Liver (tissue), 9 donors: ENCODE data around the gene IL17RC. TPM values are rescaled to one million over a fixed set of nuclear protein-coding genes. Genes with fewer than 3 reads are reported as not detected.
"Not testable (repeated sequence)": the region's sequence is repeated elsewhere in the genome, so short reads cannot be mapped to it uniquely, and the experiment has no call there.

Experiments used
- DNase-seq: peaks from one replicate; pipeline ENCODE4 v3.0.0-alpha.2; 2017; ENCODE audit warnings: low spot score
- H3K27ac ChIP-seq, 2 donors: one replicate each; pipeline ENCODE4 v1.7.0; 2013; ENCODE audit warnings: inconsistent platforms in 2 of 2, low read length in 2 of 2, control low read depth in 1 of 2, low read depth in 1 of 2, mild to moderate bottlenecking in 1 of 2
- H3K27me3 ChIP-seq, 4 donors: one replicate each; pipeline versions ENCODE4 v1.6.1 to v1.7.0; 2013; ENCODE audit warnings: low read length in 3 of 4, inconsistent platforms in 1 of 4, mild to moderate bottlenecking in 1 of 4, moderate library complexity in 1 of 4; ENCODE audit not compliant: control insufficient read depth in 4 of 4, insufficient read depth in 4 of 4
- H3K36me3 ChIP-seq, 4 donors: one replicate each; pipeline versions ENCODE4 v1.6.1 to v1.7.0; 2013; ENCODE audit warnings: low read length in 3 of 4, mild to moderate bottlenecking in 3 of 4, low read depth in 1 of 4, moderate library complexity in 1 of 4; ENCODE audit not compliant: control insufficient read depth in 4 of 4, insufficient read depth in 3 of 4
- H3K4me1 ChIP-seq, 4 donors: one replicate each; pipeline versions ENCODE4 v1.6.1 to v1.7.0; 2013; ENCODE audit warnings: low read length in 3 of 4, mild to moderate bottlenecking in 3 of 4, moderate library complexity in 1 of 4; ENCODE audit not compliant: control insufficient read depth in 4 of 4, insufficient read depth in 4 of 4
- H3K4me3 ChIP-seq, 3 donors: one replicate each; pipeline versions ENCODE4 v1.6.1 to v1.7.0; 2013; ENCODE audit warnings: low read length in 3 of 3, control low read depth in 1 of 3, low read depth in 1 of 3, mild to moderate bottlenecking in 1 of 3
- H3K9ac ChIP-seq, 2 donors: one replicate each; pipeline ENCODE4 v1.7.0; 2013; ENCODE audit warnings: low read length in 2 of 2, mild to moderate bottlenecking in 2 of 2, moderate library complexity in 2 of 2, control low read depth in 1 of 2, low read depth in 1 of 2
- H3K9me3 ChIP-seq, 4 donors: one replicate each; pipeline versions ENCODE4 v1.6.1 to v1.7.0; 2013; ENCODE audit warnings: low read length in 3 of 4; ENCODE audit not compliant: control insufficient read depth in 4 of 4
- EGR1 ChIP-seq, 2 donors: IDR thresholded peaks; 2 replicates each; pipeline ENCODE4 v1.6.1; 2016 to 2018; ENCODE audit warnings: antibody characterized with exemption in 2 of 2, low read depth in 2 of 2
- FOXA1 ChIP-seq: IDR thresholded peaks from 2 replicates; pipeline ENCODE4 v1.6.1; 2016; ENCODE audit warnings: antibody characterized with exemption
- FOXA2 ChIP-seq: IDR thresholded peaks from 2 replicates; pipeline ENCODE4 v1.6.1; 2016; ENCODE audit warnings: antibody characterized with exemption
- GABPA ChIP-seq, 2 donors: IDR thresholded peaks in 1 of 2; conservative IDR thresholded peaks in 1 of 2; 2 replicates each; pipeline ENCODE4 v1.6.1; 2016; ENCODE audit warnings: antibody characterized with exemption in 2 of 2, mild to moderate bottlenecking in 1 of 2, moderate library complexity in 1 of 2
- HNF4A ChIP-seq, 2 donors: conservative IDR thresholded peaks; 2 replicates each; pipeline ENCODE4 v1.6.1; 2016; ENCODE audit warnings: antibody characterized with exemption in 2 of 2, mild to moderate bottlenecking in 2 of 2
- HNF4G ChIP-seq: IDR thresholded peaks from 2 replicates; pipeline ENCODE4 v1.6.1; 2016; ENCODE audit warnings: antibody characterized with exemption
- JUND ChIP-seq, 2 donors: IDR thresholded peaks; 2 replicates each; pipeline ENCODE4 v1.6.1; 2016; ENCODE audit warnings: antibody characterized with exemption in 2 of 2
- NR2F2 ChIP-seq: IDR thresholded peaks from 2 replicates; pipeline ENCODE4 v1.6.1; 2016; ENCODE audit warnings: antibody characterized with exemption
- RAD21 ChIP-seq, 2 donors: IDR thresholded peaks; 2 replicates each; pipeline ENCODE4 v1.6.1; 2016; ENCODE audit warnings: antibody characterized with exemption in 2 of 2, mild to moderate bottlenecking in 2 of 2
- RXRA ChIP-seq, 2 donors: IDR thresholded peaks; 2 replicates each; pipeline ENCODE4 v1.6.1; 2017 to 2018; ENCODE audit warnings: antibody characterized with exemption in 2 of 2, mild to moderate bottlenecking in 1 of 2
- SP1 ChIP-seq: IDR thresholded peaks from 2 replicates; pipeline ENCODE4 v1.6.1; 2018; ENCODE audit warnings: antibody characterized with exemption, mild to moderate bottlenecking
- YY1 ChIP-seq: IDR thresholded peaks from 2 replicates; pipeline ENCODE4 v1.6.1; 2016; ENCODE audit warnings: antibody characterized with exemption, mild to moderate bottlenecking
- WGBS: extraction: QIAGEN DNeasy Blood & Tissue Kit; methylation state at CpG from one replicate; pipeline ENCODE4 v1.1.7; 2013; 5-methylcytosine and 5-hydroxymethylcytosine counted together
- polyA plus RNA-seq, 2 donors: library from polyadenylated mRNA; stranded (reverse) in 1 of 2; unstranded in 1 of 2; fragments of 200-250 nt in 1 of 2; fragments of >200 nt in 1 of 2; fragmentation: Nextera tagmentation in 1 of 2; extraction: Ambion mirVana in 1 of 2; gene quantifications; one replicate each; pipeline versions ENCODE4 v1.2.1 to v1.2.3, GENCODE V29; 2013 to 2015
- total RNA-seq, 2 donors: library from RNA; depleted of rRNA; stranded (reverse); fragments of >200 nt; gene quantifications; one replicate each; pipeline ENCODE4 v1.2.3, GENCODE V29; 2014
- TF ChIP-seq, protein P1 (sequence below): fragments of 150-350 bp; IDR thresholded peaks from 2 replicates; pipeline ENCODE4 v1.5.1; 2017; ENCODE audit warnings: improper control_type of control experiment, low read depth, low read length; ENCODE audit not compliant: missing input control
- TF ChIP-seq, protein P2 (sequence below): IDR thresholded peaks from 2 replicates; pipeline ENCODE4 v1.6.1; 2016; ENCODE audit warnings: antibody characterized with exemption
- TF ChIP-seq, protein P3 (sequence below): IDR thresholded peaks from 2 replicates; pipeline ENCODE4 v1.6.1; 2016; ENCODE audit warnings: antibody characterized with exemption, mild to moderate bottlenecking
- TF ChIP-seq, protein P4 (sequence below): IDR thresholded peaks from 2 replicates; pipeline ENCODE4 v1.6.1; 2016; ENCODE audit warnings: antibody characterized with exemption
- donor health status: healthy.
- donor health status: healthy.
- donor health status: healthy.
- donor health status: healthy.
- donor health status: healthy.

IL17RC gene
- total and polyA plus RNA-seq, 4 donors, result 15.4 to 62.8 (median 25.7) TPM

DNA sequence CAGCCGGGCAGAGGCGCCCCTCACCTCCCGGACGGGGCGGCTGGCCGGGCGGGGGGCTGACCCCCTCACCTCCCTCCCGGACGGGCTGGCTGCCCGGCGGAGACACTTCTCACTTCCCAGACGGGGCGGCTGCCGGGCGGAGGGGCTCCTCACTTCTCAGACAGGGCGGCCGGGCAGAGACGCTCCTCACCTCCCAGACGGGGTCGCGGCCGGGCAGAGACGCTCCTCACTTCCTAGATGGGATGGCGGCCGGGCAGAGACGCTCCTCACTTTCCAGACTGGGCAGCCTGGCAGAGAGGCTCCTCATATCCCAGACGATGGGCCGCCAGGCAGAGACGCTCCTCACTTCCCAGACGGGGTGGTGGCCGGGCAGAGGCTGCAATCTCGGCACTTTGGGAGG is 23.0 kb downstream of the IL17RC start:
- peaks cover 3 to 43% (median 21%) of the 10 kb centered on the region in 4 donors for H3K36me3 ChIP-seq

DNA sequence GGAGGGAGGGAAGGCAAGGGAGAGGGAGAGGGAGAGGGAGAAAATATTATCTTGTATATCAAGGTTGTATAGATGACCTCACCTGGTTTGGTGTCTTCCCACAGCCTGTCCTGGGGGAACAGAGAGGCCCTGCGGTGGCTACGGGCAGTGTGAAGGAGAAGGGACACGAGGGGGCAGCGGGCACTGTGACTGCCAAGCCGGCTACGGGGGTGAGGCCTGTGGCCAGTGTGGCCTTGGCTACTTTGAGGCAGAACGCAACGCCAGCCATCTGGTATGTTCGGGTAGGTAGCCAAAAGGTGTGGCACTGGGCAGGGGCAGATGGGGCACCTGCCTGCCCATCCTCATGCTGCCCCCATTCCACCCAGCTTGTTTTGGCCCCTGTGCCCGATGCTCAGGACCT is 23.8 kb downstream of the IL17RC start:
- H3K27me3 ChIP-seq, result no peaks in the 10 kb centered on the region
- no peak overlapping the region for H3K9ac ChIP-seq
- TF ChIP-seq FOXA2, result no peak
- TF ChIP-seq FOXA1, result no peak
- TF ChIP-seq HNF4G, result no peak
- TF ChIP-seq, protein P1, sequence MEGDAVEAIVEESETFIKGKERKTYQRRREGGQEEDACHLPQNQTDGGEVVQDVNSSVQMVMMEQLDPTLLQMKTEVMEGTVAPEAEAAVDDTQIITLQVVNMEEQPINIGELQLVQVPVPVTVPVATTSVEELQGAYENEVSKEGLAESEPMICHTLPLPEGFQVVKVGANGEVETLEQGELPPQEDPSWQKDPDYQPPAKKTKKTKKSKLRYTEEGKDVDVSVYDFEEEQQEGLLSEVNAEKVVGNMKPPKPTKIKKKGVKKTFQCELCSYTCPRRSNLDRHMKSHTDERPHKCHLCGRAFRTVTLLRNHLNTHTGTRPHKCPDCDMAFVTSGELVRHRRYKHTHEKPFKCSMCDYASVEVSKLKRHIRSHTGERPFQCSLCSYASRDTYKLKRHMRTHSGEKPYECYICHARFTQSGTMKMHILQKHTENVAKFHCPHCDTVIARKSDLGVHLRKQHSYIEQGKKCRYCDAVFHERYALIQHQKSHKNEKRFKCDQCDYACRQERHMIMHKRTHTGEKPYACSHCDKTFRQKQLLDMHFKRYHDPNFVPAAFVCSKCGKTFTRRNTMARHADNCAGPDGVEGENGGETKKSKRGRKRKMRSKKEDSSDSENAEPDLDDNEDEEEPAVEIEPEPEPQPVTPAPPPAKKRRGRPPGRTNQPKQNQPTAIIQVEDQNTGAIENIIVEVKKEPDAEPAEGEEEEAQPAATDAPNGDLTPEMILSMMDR, result no peak
- no peak for TF ChIP-seq RXRA (IDR thresholded peaks at IDR 0.05)
- no peak for TF ChIP-seq YY1
- no peak for TF ChIP-seq NR2F2
- TF ChIP-seq JUND (IDR thresholded peaks at IDR 0.05), result no peak
- no peak for TF ChIP-seq EGR1 (IDR thresholded peaks at IDR 0.05; ENCODE audit: low read depth in 2 of 2)
- TF ChIP-seq SP1, result no peak
- TF ChIP-seq, protein P2, sequence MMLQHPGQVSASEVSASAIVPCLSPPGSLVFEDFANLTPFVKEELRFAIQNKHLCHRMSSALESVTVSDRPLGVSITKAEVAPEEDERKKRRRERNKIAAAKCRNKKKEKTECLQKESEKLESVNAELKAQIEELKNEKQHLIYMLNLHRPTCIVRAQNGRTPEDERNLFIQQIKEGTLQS, result no peak
- no peak for TF ChIP-seq HNF4A (conservative IDR thresholded peaks at IDR 0.05)
- no peak for TF ChIP-seq RAD21 (IDR thresholded peaks at IDR 0.05)
- TF ChIP-seq, protein P3, sequence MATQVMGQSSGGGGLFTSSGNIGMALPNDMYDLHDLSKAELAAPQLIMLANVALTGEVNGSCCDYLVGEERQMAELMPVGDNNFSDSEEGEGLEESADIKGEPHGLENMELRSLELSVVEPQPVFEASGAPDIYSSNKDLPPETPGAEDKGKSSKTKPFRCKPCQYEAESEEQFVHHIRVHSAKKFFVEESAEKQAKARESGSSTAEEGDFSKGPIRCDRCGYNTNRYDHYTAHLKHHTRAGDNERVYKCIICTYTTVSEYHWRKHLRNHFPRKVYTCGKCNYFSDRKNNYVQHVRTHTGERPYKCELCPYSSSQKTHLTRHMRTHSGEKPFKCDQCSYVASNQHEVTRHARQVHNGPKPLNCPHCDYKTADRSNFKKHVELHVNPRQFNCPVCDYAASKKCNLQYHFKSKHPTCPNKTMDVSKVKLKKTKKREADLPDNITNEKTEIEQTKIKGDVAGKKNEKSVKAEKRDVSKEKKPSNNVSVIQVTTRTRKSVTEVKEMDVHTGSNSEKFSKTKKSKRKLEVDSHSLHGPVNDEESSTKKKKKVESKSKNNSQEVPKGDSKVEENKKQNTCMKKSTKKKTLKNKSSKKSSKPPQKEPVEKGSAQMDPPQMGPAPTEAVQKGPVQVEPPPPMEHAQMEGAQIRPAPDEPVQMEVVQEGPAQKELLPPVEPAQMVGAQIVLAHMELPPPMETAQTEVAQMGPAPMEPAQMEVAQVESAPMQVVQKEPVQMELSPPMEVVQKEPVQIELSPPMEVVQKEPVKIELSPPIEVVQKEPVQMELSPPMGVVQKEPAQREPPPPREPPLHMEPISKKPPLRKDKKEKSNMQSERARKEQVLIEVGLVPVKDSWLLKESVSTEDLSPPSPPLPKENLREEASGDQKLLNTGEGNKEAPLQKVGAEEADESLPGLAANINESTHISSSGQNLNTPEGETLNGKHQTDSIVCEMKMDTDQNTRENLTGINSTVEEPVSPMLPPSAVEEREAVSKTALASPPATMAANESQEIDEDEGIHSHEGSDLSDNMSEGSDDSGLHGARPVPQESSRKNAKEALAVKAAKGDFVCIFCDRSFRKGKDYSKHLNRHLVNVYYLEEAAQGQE, result no peak
- TF ChIP-seq, protein P4, sequence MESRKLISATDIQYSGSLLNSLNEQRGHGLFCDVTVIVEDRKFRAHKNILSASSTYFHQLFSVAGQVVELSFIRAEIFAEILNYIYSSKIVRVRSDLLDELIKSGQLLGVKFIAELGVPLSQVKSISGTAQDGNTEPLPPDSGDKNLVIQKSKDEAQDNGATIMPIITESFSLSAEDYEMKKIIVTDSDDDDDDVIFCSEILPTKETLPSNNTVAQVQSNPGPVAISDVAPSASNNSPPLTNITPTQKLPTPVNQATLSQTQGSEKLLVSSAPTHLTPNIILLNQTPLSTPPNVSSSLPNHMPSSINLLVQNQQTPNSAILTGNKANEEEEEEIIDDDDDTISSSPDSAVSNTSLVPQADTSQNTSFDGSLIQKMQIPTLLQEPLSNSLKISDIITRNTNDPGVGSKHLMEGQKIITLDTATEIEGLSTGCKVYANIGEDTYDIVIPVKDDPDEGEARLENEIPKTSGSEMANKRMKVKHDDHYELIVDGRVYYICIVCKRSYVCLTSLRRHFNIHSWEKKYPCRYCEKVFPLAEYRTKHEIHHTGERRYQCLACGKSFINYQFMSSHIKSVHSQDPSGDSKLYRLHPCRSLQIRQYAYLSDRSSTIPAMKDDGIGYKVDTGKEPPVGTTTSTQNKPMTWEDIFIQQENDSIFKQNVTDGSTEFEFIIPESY, result no peak
- no peak for TF ChIP-seq GABPA (IDR thresholded peaks at IDR 0.05 in 1 of 2, conservative IDR thresholded peaks at IDR 0.05 in 1 of 2)
- DNase-seq, result no peak
- over 99% methylated on average over 10 of the region's 10 CpGs for WGBS
- no peaks in the 10 kb centered on the region for H3K9me3 ChIP-seq
- peaks cover 3 to 41% (median 20%) of the 10 kb centered on the region in 4 donors for H3K36me3 ChIP-seq
- no peak overlapping the region for H3K4me3 ChIP-seq
- H3K4me1 ChIP-seq, result peaks cover 0 to 2% (median 0%) of the 10 kb centered on the region in 4 donors
- H3K27ac ChIP-seq, result no peak overlapping the region

More for the DNA sequence above, 23.0 kb downstream of the IL17RC start:
- H3K4me1 ChIP-seq, H3K27ac ChIP-seq, DNase-seq, H3K9ac ChIP-seq, H3K9me3 ChIP-seq, H3K4me3 ChIP-seq, H3K27me3 ChIP-seq: not testable (repeated sequence)
- WGBS, result 97% methylated on average over 30 of the region's 32 CpGs
